ENCODE data around the gene C6.
"Not testable (repeated sequence)": the region's sequence is repeated elsewhere in the genome, so short reads cannot be mapped to it uniquely, and the experiment has no call there.

C6 gene

DNA sequence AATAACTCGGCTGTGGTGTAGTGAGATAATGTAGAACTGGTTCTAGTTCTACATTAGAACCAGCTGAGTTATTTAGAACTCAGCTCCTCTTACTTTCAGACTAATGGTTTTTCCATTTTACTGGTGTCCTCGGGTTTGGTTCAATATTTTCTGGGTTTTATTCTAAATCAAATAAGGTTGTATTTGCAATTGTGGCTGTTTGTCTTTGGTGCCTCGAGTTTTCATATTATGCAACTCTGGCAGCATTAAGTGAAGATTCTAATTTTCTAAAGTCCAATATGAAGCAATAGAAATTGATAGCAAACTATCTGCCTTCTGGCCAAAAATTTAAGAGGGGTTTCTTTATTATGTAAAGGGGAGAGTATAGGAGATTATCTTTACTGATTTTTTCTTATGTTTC is 19.0 kb downstream of the C6 start:
- Histone ChIP-seq H3K27me3 (ENCODE audit: insufficient read depth, low read depth, severe bottlenecking) (no peaks in the 10 kb centered on the region), H3K27ac (no peak overlapping the region), H3K36me3 (no peaks in the 10 kb centered on the region), H3K9me3 (ENCODE audit: severe bottlenecking) (no peaks in the 10 kb centered on the region), H3K4me3 (ENCODE audit: low read depth, low read length) (no peak overlapping the region)
- TF ChIP-seq, protein P1, sequence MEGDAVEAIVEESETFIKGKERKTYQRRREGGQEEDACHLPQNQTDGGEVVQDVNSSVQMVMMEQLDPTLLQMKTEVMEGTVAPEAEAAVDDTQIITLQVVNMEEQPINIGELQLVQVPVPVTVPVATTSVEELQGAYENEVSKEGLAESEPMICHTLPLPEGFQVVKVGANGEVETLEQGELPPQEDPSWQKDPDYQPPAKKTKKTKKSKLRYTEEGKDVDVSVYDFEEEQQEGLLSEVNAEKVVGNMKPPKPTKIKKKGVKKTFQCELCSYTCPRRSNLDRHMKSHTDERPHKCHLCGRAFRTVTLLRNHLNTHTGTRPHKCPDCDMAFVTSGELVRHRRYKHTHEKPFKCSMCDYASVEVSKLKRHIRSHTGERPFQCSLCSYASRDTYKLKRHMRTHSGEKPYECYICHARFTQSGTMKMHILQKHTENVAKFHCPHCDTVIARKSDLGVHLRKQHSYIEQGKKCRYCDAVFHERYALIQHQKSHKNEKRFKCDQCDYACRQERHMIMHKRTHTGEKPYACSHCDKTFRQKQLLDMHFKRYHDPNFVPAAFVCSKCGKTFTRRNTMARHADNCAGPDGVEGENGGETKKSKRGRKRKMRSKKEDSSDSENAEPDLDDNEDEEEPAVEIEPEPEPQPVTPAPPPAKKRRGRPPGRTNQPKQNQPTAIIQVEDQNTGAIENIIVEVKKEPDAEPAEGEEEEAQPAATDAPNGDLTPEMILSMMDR (IDR thresholded peaks at IDR 0.05; ENCODE audit: low read depth, low read length), result no peak
- no peak for DNase-seq

DNA sequence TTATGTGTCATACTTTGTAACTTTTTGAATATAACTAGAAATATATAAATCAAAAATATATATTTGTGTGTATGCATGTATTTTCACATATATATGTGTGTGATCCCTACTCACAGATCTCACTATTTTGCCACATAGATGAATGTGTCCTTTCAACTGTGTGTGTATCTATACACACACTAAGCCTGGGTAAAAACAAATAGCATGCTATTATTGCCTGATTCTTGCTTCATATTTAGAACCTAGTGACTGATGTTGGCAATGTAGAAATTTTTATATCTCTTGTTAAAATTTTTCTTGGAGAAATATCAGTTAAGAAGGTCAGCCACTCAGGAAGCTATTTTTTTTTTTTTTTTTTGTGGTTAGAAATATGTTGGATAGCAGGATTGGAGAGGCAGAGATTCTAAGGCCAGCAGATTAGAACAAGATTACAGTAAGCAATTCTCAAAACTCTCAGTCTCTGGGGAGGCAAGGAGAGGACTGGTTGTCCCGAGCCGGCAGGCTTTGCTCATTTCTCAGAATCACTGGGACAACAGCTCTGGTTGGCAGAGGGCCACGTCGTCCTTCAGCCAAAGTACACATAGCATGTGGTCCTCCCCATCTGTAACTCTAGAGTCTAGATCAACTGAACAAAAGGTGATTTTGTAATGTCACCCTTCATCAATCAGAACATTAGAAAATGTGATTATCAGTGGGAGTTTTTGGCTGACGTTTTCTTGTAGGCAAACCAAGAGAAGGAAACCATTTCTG is 19.7 kb downstream of the C6 start:
- Histone ChIP-seq H3K27me3 (ENCODE audit: insufficient read depth, low read depth, severe bottlenecking) (no peaks in the 10 kb centered on the region), H3K9me3 (ENCODE audit: severe bottlenecking) (no peaks in the 10 kb centered on the region), H3K4me3 (ENCODE audit: low read depth, low read length) (no peak overlapping the region), H3K27ac (no peak overlapping the region), H3K36me3 (no peaks in the 10 kb centered on the region)
- TF ChIP-seq, protein P1 (IDR thresholded peaks at IDR 0.05; ENCODE audit: low read depth, low read length), result no peak
- DNase-seq, result no peak

DNA sequence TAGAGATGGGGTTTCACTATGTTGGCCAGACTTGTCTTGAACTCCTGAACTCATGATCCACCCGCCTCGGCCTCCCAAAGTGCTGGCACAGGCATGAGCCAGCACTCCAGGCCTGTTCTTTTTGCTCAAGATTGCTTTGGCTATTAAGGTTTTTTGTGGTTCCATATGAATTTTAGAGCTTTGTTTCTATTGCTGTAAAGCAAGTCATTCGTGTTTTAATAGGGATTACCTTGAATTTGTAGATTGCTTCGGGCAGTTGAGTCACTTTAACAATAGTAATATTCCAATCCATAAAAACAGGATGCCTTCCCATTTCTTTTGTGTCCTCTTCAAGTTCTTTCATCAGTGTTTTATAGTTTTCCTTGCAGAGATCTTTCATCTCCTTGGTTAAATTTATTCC is 22.1 kb downstream of the C6 start:
- TF ChIP-seq, protein P1 (IDR thresholded peaks at IDR 0.05; ENCODE audit: low read depth, low read length), result no peak
- Histone ChIP-seq H3K36me3 (no peaks in the 10 kb centered on the region), H3K4me3 (ENCODE audit: low read depth, low read length) (no peak overlapping the region), H3K27me3 (ENCODE audit: insufficient read depth, low read depth, severe bottlenecking) (no peaks in the 10 kb centered on the region), H3K27ac (no peak overlapping the region), H3K9me3 (ENCODE audit: severe bottlenecking) (no peaks in the 10 kb centered on the region)
- no peak for DNase-seq

DNA sequence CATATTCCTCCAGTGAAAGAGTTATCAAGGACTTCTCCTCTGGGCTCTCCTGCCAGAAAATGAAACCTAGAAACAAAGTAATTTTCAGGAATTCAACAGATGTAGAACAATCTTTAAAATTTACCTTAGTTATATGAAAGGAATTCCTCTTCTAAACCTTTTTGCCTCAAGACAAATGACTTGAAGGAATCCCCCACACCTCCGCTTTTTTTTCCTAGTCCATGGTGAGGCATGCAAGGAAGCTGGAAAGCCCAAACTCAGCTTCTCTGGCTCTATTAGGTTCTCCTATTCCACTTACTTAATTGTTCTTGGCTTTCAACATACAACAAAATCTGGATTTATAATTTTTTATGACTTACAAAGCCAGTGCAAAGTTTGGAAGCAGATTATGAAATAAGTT is 27.2 kb downstream of the C6 start:
- H3K4me3 ChIP-seq (ENCODE audit: low read depth, low read length), result no peak overlapping the region
- no peaks in the 10 kb centered on the region for H3K9me3 ChIP-seq (ENCODE audit: severe bottlenecking)
- H3K27ac ChIP-seq, result no peak overlapping the region
- no peaks in the 10 kb centered on the region for H3K36me3 ChIP-seq
- H3K27me3 ChIP-seq (ENCODE audit: insufficient read depth, low read depth, severe bottlenecking), result no peaks in the 10 kb centered on the region
- DNase-seq, result no peak
- TF ChIP-seq, protein P1 (IDR thresholded peaks at IDR 0.05; ENCODE audit: low read depth, low read length), result no peak

DNA sequence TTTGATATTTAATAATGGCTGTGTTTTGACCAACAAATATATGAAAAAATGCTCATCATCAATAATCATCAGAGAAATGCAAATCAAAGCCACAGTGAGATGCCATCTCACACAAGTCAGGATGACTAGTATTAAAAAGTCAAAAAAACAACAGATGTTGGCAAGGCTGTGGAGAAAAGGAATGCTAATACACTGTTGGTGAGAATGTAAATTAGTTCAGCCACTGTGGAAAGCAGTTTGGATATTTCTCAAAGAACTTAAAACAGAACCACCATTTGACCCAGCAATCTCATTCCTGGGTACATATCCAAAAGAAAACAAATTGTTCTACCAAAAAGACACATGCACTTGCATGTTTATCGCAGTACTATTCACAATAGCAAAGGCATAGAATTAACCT is 30.0 kb downstream of the C6 start:
- not testable (repeated sequence) for H3K9me3 ChIP-seq (ENCODE audit: severe bottlenecking); H3K27ac ChIP-seq; H3K36me3 ChIP-seq; H3K27me3 ChIP-seq (ENCODE audit: insufficient read depth, low read depth, severe bottlenecking); H3K4me3 ChIP-seq (ENCODE audit: low read depth, low read length); DNase-seq

DNA sequence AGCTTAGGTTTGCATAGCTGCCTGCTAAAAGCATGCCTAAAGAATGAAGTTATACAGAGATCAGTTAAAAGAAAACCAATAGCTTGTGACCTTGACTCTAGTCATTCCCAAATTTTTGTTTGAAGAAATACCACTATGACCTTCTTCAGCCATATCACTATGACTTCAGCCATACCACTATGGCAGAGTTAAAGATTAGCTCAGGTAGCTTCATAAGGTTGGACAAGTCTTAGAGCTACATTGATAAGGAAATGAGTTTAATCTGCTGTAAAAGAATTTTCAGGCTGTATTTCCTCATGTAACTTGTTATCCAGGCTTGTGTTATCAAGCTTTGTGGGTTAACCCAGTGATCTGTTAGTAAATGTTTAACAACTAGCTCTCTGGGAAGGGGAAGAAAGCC is 30.7 kb downstream of the C6 start:
- Histone ChIP-seq H3K27ac (no peak overlapping the region), H3K9me3 (ENCODE audit: severe bottlenecking) (no peaks in the 10 kb centered on the region), H3K36me3 (no peaks in the 10 kb centered on the region), H3K4me3 (ENCODE audit: low read depth, low read length) (no peak overlapping the region), H3K27me3 (ENCODE audit: insufficient read depth, low read depth, severe bottlenecking) (no peaks in the 10 kb centered on the region)
- no peak for DNase-seq
- TF ChIP-seq, protein P1 (IDR thresholded peaks at IDR 0.05; ENCODE audit: low read depth, low read length), result no peak

All from WERI-Rb-1 (cell line).